Smooth muscle cell (in vitro differentiated cells): Measurements from ENCODE around the gene LETM1. TPM values are rescaled to one million over a fixed set of nuclear protein-coding genes. Genes with fewer than 3 reads are reported as not detected.

Experiments used
- DNase-seq: peaks from one replicate; lab custom pipeline; 2025; ENCODE audit not compliant: unreplicated experiment; lab: John Stamatoyannopoulos, UW
- H2AFZ ChIP-seq: fragments of 200-600 bp; sonication (generic); 2 replicates; pipeline ENCODE4 v1.6.0; 2016; ENCODE audit warnings: antibody characterized with exemption, low read depth, mild to moderate bottlenecking
- H3F3A ChIP-seq: fragments of 200-600 bp; sonication (generic); 2 replicates; pipeline ENCODE4 v1.6.0; 2017; ENCODE audit warnings: antibody characterized with exemption, low read depth
- H3K27ac ChIP-seq: fragments of 200-600 bp; sonication (generic); 2 replicates; pipeline ENCODE4 v1.5.1; 2016; ENCODE audit warnings: low read depth, mild to moderate bottlenecking
- H3K27me3 ChIP-seq: fragments of 200-600 bp; sonication (generic); 2 replicates; pipeline ENCODE4 v1.6.1; 2016; ENCODE audit warnings: low read depth, mild to moderate bottlenecking
- H3K36me3 ChIP-seq: fragments of 200-600 bp; sonication (generic); 2 replicates; pipeline ENCODE4 v1.5.1; 2016; ENCODE audit warnings: low read depth
- H3K4me1 ChIP-seq: fragments of 200-600 bp; sonication (generic); 2 replicates; pipeline ENCODE4 v1.5.1; 2016; ENCODE audit warnings: low read depth
- H3K4me2 ChIP-seq: fragments of 200-600 bp; sonication (generic); 2 replicates; pipeline ENCODE4 v1.6.0; 2016; ENCODE audit warnings: mild to moderate bottlenecking
- H3K4me3 ChIP-seq: fragments of 200-600 bp; sonication (generic); 2 replicates; pipeline ENCODE4 v1.5.1; 2016; ENCODE audit warnings: mild to moderate bottlenecking
- H3K79me2 ChIP-seq: fragments of 200-600 bp; sonication (generic); 2 replicates; pipeline ENCODE4 v1.6.0; 2016; ENCODE audit warnings: low read depth, mild to moderate bottlenecking
- H3K9ac ChIP-seq: fragments of 200-600 bp; sonication (generic); 2 replicates; pipeline ENCODE4 v1.6.0; 2016; ENCODE audit warnings: low read depth
- H3K9me3 ChIP-seq: fragments of 200-600 bp; sonication (generic); replicated peaks from 2 replicates; pipeline ENCODE4 v1.5.1; 2016; ENCODE audit warnings: low read depth
- H4K20me1 ChIP-seq: fragments of 200-600 bp; sonication (generic); 2 replicates; pipeline ENCODE4 v1.6.0; 2016; ENCODE audit warnings: low read depth
- CTCF ChIP-seq: fragments of 200-600 bp; sonication (generic); IDR thresholded peaks from 2 replicates; pipeline ENCODE4 v1.5.1; 2017; ENCODE audit warnings: borderline replicate concordance, mild to moderate bottlenecking, antibody characterized with exemption; ENCODE audit not compliant: insufficient read depth, poor library complexity, severe bottlenecking
- WGBS: methylation state at CpG from one replicate; pipeline ENCODE4 v1.1.7; 2016; ENCODE audit warnings: low lambda C conversion rate; 5-methylcytosine and 5-hydroxymethylcytosine counted together
- polyA plus RNA-seq: library from polyadenylated mRNA; unstranded; fragments of >200 nt; fragmentation: Nextera tagmentation; extraction: Ambion mirVana; gene quantifications from 2 replicates; pipeline ENCODE4 v1.2.1, GENCODE V29; 2016
- total RNA-seq: library from RNA; depleted of rRNA; stranded (reverse); fragments of >200 nt; gene quantifications from 2 replicates; pipeline ENCODE4 v1.2.3, GENCODE V29; 2014

LETM1 gene
- total and polyA plus RNA-seq, 2 experiments from 2014 or later = 15.3 to 17.1 TPM

- Histone ChIP-seq H2AFZ (no peak overlapping the region), H3K4me3 (no peak overlapping the region), H3K4me2 (peak overlapping the region; percentile 17), H3K27ac (peak overlapping the region; percentile 95), H3K9me3 (no peaks in the 10 kb centered on the region), H3K4me1 (no peaks in the 10 kb centered on the region), H3K79me2 (no peaks in the 10 kb centered on the region), H4K20me1 (peaks cover 21% of the 10 kb centered on the region), H3K27me3 (no peaks in the 10 kb centered on the region), H3K9ac (peak overlapping the region; percentile 73), H3F3A (no peaks in the 10 kb centered on the region), H3K36me3 (peaks cover 3% of the 10 kb centered on the region)
- no peak for TF ChIP-seq CTCF
- DNase-seq = no peak
- WGBS = 54% methylated on average over 21 of the region's 21 CpGs
Observed at GRCh38 chr4:1834047-1834775, 21.7 kb downstream of the LETM1 start.

GRCh38 chr4:1833307-1834046 is 22.5 kb downstream of the LETM1 start:
- no peak overlapping the region for H3K4me3 ChIP-seq
- TF ChIP-seq CTCF = no peak

DNA sequence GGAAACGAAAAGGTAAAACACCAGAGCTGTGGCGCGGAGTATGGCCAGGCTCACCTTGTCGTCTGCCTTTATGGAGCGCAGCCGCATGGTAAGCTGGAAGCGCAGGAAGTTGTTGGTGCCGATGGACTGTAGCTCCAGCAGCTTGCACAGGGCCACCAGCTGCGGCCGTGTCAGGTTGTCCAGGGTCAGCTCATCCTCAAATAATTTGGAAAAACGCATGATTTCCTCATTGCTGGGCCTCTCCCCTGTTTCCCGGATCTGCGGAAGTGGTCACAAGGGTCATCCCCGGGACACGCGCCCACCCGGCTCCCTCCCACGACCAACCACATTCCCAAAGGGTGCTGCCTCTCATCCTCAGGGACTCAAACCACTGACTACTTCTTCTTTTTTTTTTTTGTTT is 23.3 kb downstream of the LETM1 start:
- Histone ChIP-seq H3K4me2 (no peak overlapping the region), H3K27ac (no peak overlapping the region), H3F3A (no peaks in the 10 kb centered on the region), H3K4me1 (no peaks in the 10 kb centered on the region), H3K27me3 (no peaks in the 10 kb centered on the region), H3K36me3 (peaks cover 3% of the 10 kb centered on the region), H4K20me1 (peaks cover 21% of the 10 kb centered on the region), H3K4me3 (no peak overlapping the region), H2AFZ (no peak overlapping the region), H3K79me2 (no peaks in the 10 kb centered on the region), H3K9ac (no peak overlapping the region), H3K9me3 (no peaks in the 10 kb centered on the region)
- DNase-seq = no peak
- 96% methylated on average over 18 of the region's 18 CpGs for WGBS
- no peak for TF ChIP-seq CTCF

More at GRCh38 chr4:1833307-1834046, 22.5 kb downstream of the LETM1 start:
- Histone ChIP-seq H3K4me1 (no peaks in the 10 kb centered on the region), H2AFZ (no peak overlapping the region), H3K4me2 (no peak overlapping the region), H3K27me3 (no peaks in the 10 kb centered on the region), H3K9me3 (no peaks in the 10 kb centered on the region), H3K27ac (peak overlapping the region; percentile 95), H3F3A (no peaks in the 10 kb centered on the region), H3K9ac (peak overlapping the region; percentile 73), H4K20me1 (peaks cover 21% of the 10 kb centered on the region), H3K79me2 (no peaks in the 10 kb centered on the region), H3K36me3 (peaks cover 3% of the 10 kb centered on the region)
- no peak for DNase-seq
- WGBS = 97% methylated on average over 14 of the region's 14 CpGs
